ENCODE measurements around the gene ERC1. TPM values are rescaled to one million over a fixed set of nuclear protein-coding genes. Genes with fewer than 3 reads are reported as not detected.

ERC1 gene
- total and polyA plus RNA-seq, 2 donors (not counting 3 experiments of a cell fraction or from before 2014, with no cell fraction given) = 11.7 to 66.1 TPM

GRCh38 chr12:1195513-1195912 is 204.5 kb downstream of the ERC1 start:
- H3K4me1 ChIP-seq (ENCODE audit: control insufficient read depth, extremely low read depth, insufficient read depth, low read length) = no peaks in the 10 kb centered on the region
- H3K36me3 ChIP-seq (ENCODE audit: control insufficient read depth in 2 of 2, extremely low read depth in 1 of 2, insufficient read depth in 2 of 2, low read length in 2 of 2) = no peaks in the 10 kb centered on the region
- H3K27ac ChIP-seq (ENCODE audit: insufficient read depth, low read depth, low read length) = no peak overlapping the region
- no peak overlapping the region for H3K9ac ChIP-seq (replicated peaks; ENCODE audit: extremely low read depth, insufficient read depth, low read length)
- no peak overlapping the region for H3K4me2 ChIP-seq (ENCODE audit: insufficient read depth, low read length)
- H2AFZ ChIP-seq (ENCODE audit: low read depth, low read length) = no peak overlapping the region
- no peaks in the 10 kb centered on the region for H3K9me1 ChIP-seq (replicated peaks; ENCODE audit: control insufficient read depth, extremely low read depth, insufficient read depth, low read length)
- ChIA-PET POLR2A (interaction anchor here (0.6 kb wide), 2 partner anchors 9 to 55 kb away, joined by 3 to 4 read pairs; no protein-coding TSS in a partner anchor), CTCF (interaction anchor here (0.8 kb wide), 1 partner anchor 78 kb away, joined by 3 read pairs; no protein-coding TSS in a partner anchor)
- dilution Hi-C loops (cut with MboI; ENCODE audit: extremely low pct_ligation_motif_present, low sequenced_read_pairs) (no loop called here), intact Hi-C loops (cut with micrococcal nuclease) (no loop called here)
- no peaks in the 10 kb centered on the region for H3K79me2 ChIP-seq (ENCODE audit: control insufficient read depth, insufficient read depth, low read length)
- no TSS peak for BruUV-seq (replicated peaks)
- no peaks in the 10 kb centered on the region for H4K20me1 ChIP-seq (replicated peaks; ENCODE audit: control insufficient read depth, extremely low read depth, insufficient read depth, low read length)
- no peak overlapping the region for H3K4me3 ChIP-seq (replicated peaks in 1 of 3; ENCODE audit: insufficient read depth in 1 of 3, low read depth in 1 of 3, low read length in 3 of 3)
- no peak for TF ChIP-seq POLR2AphosphoS5 (IDR thresholded peaks at IDR 0.05; ENCODE audit: insufficient read depth, low read depth, low read length)
- TF ChIP-seq EZH2 (IDR thresholded peaks at IDR 0.05; ENCODE audit: borderline replicate concordance, low read depth, low read length, severe bottlenecking) = no peak
- TF ChIP-seq FOS (IDR thresholded peaks at IDR 0.05; ENCODE audit: borderline replicate concordance, insufficient read depth, low read length) = no peak
- TF ChIP-seq, protein P1, sequence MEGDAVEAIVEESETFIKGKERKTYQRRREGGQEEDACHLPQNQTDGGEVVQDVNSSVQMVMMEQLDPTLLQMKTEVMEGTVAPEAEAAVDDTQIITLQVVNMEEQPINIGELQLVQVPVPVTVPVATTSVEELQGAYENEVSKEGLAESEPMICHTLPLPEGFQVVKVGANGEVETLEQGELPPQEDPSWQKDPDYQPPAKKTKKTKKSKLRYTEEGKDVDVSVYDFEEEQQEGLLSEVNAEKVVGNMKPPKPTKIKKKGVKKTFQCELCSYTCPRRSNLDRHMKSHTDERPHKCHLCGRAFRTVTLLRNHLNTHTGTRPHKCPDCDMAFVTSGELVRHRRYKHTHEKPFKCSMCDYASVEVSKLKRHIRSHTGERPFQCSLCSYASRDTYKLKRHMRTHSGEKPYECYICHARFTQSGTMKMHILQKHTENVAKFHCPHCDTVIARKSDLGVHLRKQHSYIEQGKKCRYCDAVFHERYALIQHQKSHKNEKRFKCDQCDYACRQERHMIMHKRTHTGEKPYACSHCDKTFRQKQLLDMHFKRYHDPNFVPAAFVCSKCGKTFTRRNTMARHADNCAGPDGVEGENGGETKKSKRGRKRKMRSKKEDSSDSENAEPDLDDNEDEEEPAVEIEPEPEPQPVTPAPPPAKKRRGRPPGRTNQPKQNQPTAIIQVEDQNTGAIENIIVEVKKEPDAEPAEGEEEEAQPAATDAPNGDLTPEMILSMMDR (IDR thresholded peaks at IDR 0.05; ENCODE audit: extremely low read depth in 1 of 2, insufficient read depth in 1 of 2, low read depth in 1 of 2, low read length in 2 of 2) = no peak
- TF ChIP-seq JUN (IDR thresholded peaks at IDR 0.05; ENCODE audit: borderline replicate concordance, insufficient read depth, insufficient read length, low read depth) = no peak
- TF ChIP-seq GATA2 (IDR thresholded peaks at IDR 0.05; ENCODE audit: insufficient read depth, insufficient read length, low read depth, low read length) = no peak
- TF ChIP-seq POLR2A (IDR thresholded peaks at IDR 0.05; ENCODE audit: low read depth, low read length) = no peak
- TF ChIP-seq MYC (IDR thresholded peaks at IDR 0.05; ENCODE audit: low read depth, low read length) = no peak
- no peak for TF ChIP-seq MAX (IDR thresholded peaks at IDR 0.05; ENCODE audit: insufficient read depth, insufficient read length)
- no peaks in the 10 kb centered on the region for H3K27me3 ChIP-seq (ENCODE audit: control insufficient read depth in 2 of 2, insufficient read depth in 2 of 2, low read length in 2 of 2)
- peaks cover 2% of the 10 kb centered on the region for H3K9me3 ChIP-seq (replicated peaks; ENCODE audit: control insufficient read depth, insufficient read depth, low read length)
- no peak for FAIRE-seq
- no peak for DNase-seq (ENCODE audit: low read depth, low spot score)
